ENCODE results near the gene CROCC.
A peak's percentile ranks its signal among the peaks of the same experiment; 100 is the strongest.
"Not testable (repeated sequence)": the region's sequence is repeated elsewhere in the genome, so short reads cannot be mapped to it uniquely, and the experiment has no call there.

CROCC gene

DNA sequence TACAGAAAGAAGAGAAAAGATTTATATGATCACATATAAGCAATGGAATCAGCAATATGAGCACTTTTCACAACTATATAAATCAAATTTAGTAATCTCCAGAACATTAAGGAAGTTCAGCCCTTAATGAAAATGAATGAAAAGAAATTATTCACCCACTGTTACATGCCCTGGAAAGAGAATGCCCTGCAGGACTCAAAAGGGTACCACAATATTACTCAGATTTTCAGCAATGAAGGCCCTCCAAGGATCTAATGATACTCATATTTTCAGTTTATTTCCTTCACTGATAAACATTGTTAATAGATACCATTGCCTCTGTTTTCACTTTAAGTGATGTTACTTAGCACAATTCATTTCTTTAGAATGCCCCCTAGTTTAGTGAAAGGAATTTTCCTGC lies 23.4 kb upstream of the CROCC start:
- not testable (repeated sequence) for DNase-seq

DNA sequence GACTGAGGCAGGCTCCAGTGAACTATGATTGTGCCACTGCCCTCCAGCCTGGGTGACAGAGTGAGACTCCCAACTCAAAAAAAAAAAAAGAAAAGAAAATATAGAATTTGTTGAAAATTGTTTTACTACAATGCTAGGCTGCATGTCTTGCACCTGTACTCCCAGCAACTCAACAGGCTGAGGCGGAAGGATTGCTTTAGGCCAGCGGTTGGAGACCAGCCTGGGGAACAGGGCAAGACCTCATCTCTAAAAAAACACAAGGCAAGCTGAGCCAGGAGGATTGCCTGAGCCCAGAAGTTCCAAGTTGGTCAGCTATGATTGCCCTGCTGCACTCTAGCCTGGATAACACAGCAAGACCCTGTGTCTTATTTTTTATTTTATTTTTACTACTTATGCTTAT lies 22.7 kb upstream of the CROCC start:
- DNase-seq: not testable (repeated sequence)

DNA sequence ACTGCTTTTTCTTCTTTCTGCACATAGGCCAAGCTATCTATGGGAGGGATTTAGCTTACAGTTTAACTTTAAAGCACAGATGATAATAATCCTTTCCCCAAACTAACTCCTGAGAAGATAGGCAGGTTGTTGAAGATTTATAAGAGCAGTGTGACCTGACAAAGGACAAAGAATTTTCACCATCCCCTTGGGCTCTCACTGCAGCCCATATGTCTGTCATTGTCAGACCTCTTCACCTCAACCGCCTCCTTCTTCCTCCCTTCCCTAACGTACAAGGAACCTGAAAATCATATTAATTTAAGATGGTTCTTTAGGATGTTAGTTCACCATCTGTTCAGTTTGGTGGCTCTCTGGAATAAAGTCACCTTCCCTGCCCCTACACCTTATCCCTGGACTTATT lies 21.0 kb upstream of the CROCC start:
- DNase-seq: no peak

DNA sequence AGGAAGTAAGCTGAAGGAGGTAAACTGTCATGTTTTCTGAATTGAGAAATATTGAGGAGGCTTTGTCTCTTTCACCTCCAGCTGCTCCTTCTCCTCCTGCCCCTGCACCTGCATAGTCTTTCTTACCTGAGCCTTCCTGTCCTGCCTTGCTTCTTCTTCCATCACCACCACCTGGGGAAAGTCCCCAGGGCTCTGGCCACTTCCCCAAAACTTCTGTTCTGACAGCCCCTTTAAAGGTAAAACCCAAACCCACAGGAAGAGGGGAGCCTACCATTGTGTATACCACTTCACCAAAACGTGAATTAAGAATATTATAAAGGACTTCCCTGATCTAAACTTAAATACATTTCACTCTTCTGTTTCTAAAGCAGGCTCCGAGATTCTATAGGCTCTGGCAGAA lies 20.4 kb upstream of the CROCC start:
- DNase-seq: not testable (repeated sequence)

GRCh38 chr1:16903054-16903453 lies 18.7 kb upstream of the CROCC start:
- DNase-seq: no peak

GRCh38 chr1:16903458-16903796 lies 18.3 kb upstream of the CROCC start:
- DNase-seq: no peak

GRCh38 chr1:16904560-16905109 lies 17.1 kb upstream of the CROCC start:
- DNase-seq: peak; percentile 100

DNA sequence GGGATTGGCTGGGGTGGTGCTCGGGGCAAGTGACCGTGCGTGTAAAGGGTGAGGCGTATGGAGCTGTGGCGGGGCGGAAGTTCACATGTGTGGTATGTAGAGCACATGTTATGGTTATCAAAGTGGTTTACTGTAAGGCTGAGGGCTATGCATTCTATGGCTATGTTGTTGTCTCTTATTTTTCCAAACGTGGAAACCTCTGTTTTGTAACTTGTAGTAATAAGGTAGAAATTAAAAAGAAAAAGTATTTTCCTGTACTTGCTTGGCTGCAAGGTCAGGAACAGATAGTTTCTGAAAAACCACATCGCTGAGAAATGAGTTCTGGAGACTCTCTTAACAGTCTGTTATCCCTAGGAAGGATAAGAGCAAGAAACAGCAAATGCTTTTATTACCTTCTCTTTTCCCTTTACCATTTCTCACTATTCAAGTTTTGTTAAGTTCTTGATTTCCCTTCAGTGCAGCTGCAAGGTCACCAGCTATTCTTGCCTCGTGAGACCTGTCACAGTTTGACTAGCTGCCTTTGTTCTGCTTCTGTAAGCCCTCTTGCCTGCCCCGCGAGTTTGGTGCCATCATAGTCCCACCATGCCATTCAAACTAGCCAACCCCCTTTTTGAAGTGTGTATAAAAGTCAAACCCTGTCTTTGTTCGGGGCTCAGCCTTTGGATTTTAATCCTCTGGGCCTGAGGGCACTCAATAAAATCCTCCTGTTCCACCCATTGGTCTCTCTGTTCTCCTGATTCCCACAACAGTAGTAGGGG lies 16.4 kb upstream of the CROCC start:
- DNase-seq: peak; percentile 64

- no peak for DNase-seq
Observed at GRCh38 chr1:16905868-16906702, 15.6 kb upstream of the CROCC start.

DNA sequence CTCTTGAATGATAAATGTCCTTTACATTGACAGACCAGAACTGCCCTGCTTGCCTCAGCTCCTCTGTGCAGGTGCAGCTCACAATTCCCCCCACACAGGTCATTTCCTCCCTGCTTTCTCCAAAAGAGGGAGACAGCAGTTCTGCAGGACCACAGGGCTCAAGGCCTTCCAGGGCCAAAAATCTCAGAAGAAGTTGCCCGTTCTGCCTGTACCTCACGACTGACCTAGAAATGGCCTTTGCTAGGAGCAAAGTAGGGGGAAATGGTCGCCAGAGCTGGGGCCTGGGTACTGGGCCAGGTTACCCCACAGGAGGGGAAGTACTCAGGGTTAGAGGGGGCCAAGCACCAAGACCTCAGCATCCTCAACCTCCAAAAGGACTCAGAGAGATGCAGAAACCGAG lies 14.9 kb upstream of the CROCC start:
- DNase-seq: no peak

GRCh38 chr1:16907870-16908758 lies 13.6 kb upstream of the CROCC start:
- DNase-seq: no peak

- DNase-seq: not testable (repeated sequence)
Observed at GRCh38 chr1:16911851-16912721, 9.6 kb upstream of the CROCC start.

- DNase-seq: not testable (repeated sequence)
Observed at GRCh38 chr1:16912742-16913141, 9.0 kb upstream of the CROCC start.

- DNase-seq: no peak
Observed at GRCh38 chr1:16913181-16913832, 8.4 kb upstream of the CROCC start.

DNA sequence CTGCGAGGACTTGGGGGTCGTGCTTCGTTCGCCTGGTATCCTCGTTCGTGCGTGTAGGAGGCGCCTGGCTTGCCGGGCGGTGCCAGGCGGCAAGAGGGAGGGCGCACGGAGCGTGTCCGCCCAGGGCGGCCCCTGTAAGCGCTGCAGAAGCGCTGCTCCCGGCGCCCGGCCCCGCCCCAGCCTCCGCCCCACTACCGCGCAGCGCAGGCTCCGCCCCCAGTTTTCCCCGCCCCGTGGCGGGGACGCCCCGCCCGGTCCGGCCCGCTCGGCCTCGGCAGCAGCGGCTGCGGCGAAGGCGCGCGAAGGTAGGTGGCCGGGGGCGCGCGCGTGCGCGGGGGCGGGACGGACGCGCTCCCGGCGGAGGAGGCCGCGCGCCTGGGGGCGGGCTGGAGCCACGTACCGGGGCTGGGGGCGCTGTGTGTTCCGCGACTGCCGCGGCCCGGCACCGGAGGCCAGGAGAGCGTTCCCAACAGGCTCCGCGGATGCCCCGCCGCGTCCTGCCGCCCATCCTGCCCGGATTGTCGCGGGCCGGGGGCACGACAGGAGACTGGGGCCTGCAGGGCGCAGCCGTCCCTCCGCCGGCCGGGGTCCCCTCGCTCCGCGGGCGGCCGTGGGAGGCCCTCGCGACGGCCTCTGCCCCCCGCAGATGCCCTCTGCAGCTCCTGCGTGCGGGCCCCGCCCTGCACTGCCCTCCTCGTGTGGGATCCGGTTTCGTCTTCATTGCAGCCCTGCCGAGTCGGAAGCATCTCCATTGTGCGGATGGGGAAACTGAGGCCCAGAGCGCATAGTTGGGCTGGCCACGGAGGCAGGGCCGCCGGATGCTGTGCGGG lies 7.7 kb upstream of the CROCC start:
- DNase-seq: peak; percentile 78

- DNase-seq: not testable (repeated sequence)
Observed at GRCh38 chr1:16914928-16915626, 6.7 kb upstream of the CROCC start.

DNA sequence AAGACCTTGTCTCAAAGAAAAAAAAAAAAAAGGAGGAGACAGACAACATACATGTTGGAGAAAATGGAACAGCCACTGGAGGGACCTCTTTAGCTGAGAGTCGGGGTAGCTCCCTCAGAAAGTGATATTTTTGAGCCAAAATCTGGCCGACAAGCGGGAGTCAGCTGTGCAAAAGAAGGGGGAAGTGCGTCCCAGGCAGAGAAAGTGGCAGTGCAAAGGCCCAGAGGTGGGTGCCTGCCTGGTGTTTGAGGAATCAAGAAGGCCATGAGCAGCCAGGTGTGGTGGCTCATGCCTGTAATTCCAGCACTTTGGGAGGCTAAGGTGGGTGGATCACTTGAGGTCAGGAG lies 6.1 kb upstream of the CROCC start:
- no peak for DNase-seq

GRCh38 chr1:16916036-16916880 lies 5.5 kb upstream of the CROCC start:
- not testable (repeated sequence) for DNase-seq

GRCh38 chr1:16918371-16918770 lies 3.4 kb upstream of the CROCC start:
- no peak for DNase-seq

Measured in NK-92 treated with Interleukin-12 subunit alpha and Interleukin-12 subunit beta, amount 100 ng/mL, for 24 hours (cell line).